Activated CD8-positive, alpha-beta memory T cell treated with anti-CD3 and anti-CD28 coated beads, Interleukin-2, amount 10 ng/mL, durations not matched to agents 7 days and 5 days (primary cell): ENCODE measurements around the gene OGFR. TPM values are rescaled to one million over a fixed set of nuclear protein-coding genes. Genes with fewer than 3 reads are reported as not detected.

Source experiments
- ATAC-seq: fragments of 150-1000 bp; cut with Tn5 transposase; one replicate; pipeline ENCODE4 v1.10.0; 2021; ENCODE audit warnings: moderate library complexity
- CTCF ChIA-PET: fragments of 350-600 bp; sonication (Branson Sonifier 250); formaldehyde crosslinking; loops from one replicate; lab custom pipeline; 2021; ENCODE audit warnings: antibody characterized with exemption; lab: Charles Lee
- DNase-seq: peaks from one replicate; pipeline ENCODE4 v3.0.0-alpha.2; 2020
- H3K27ac Mint-ChIP-seq: one replicate; pipeline ENCODE4 v1.8.0; 2021; ENCODE audit warnings: mild to moderate bottlenecking, mixed read lengths
- H3K27me3 Mint-ChIP-seq: one replicate; pipeline ENCODE4 v1.8.0; 2021; ENCODE audit warnings: mixed read lengths
- H3K36me3 Mint-ChIP-seq: one replicate; pipeline ENCODE4 v1.8.0; 2021; ENCODE audit warnings: mild to moderate bottlenecking, mixed read lengths
- H3K4me1 Mint-ChIP-seq: one replicate; pipeline ENCODE4 v1.8.0; 2021; ENCODE audit warnings: mixed read lengths
- H3K4me3 Mint-ChIP-seq: one replicate; pipeline ENCODE4 v1.8.0; 2021; ENCODE audit warnings: mild to moderate bottlenecking, moderate library complexity, mixed read lengths
- H3K9me3 Mint-ChIP-seq: one replicate; pipeline ENCODE4 v1.8.0; 2022; ENCODE audit warnings: low read depth, mixed read lengths
- total RNA-seq, 2 experiments: library from RNA; stranded (reverse); gene quantifications; one replicate each; pipeline ENCODE4 v1.2.3, GENCODE V29; 2021

OGFR gene
- total RNA-seq, 2 experiments from 2014 or later, result 87.8 to 91.0 TPM

- H3K36me3 Mint-ChIP-seq, result no peaks in the 10 kb centered on the region
- H3K4me1 Mint-ChIP-seq, result peaks cover 24% of the 10 kb centered on the region
- no peaks in the 10 kb centered on the region for H3K27me3 Mint-ChIP-seq
- no peaks in the 10 kb centered on the region for H3K9me3 Mint-ChIP-seq
- H3K27ac Mint-ChIP-seq, result no peak overlapping the region
- CTCF ChIA-PET, result interaction anchor here (2.1 kb wide), 1 partner anchor 11 kb away, joined by 12 read pairs; no protein-coding TSS in a partner anchor
- ATAC-seq (no peak), DNase-seq (no peak)
- no peak overlapping the region for H3K4me3 Mint-ChIP-seq
These were observed 23.9 kb upstream of the OGFR start for GRCh38 chr20:62780696-62781095.

- Mint-ChIP-seq H3K27me3 (no peaks in the 10 kb centered on the region), H3K4me1 (peaks cover 12% of the 10 kb centered on the region), H3K9me3 (no peaks in the 10 kb centered on the region), H3K4me3 (no peak overlapping the region), H3K27ac (no peak overlapping the region), H3K36me3 (no peaks in the 10 kb centered on the region)
- DNase-seq, result no peak
- CTCF ChIA-PET, result interaction anchor here (0.8 to 2.1 kb wide), 5 partner anchors 9 to 38 kb away, joined by 3 to 12 read pairs (median 3); no protein-coding TSS in a partner anchor
- ATAC-seq, result no peak
These were observed 22.3 kb upstream of the OGFR start for GRCh38 chr20:62782149-62782892.

- Mint-ChIP-seq H3K36me3 (no peaks in the 10 kb centered on the region), H3K9me3 (no peaks in the 10 kb centered on the region), H3K27me3 (no peaks in the 10 kb centered on the region), H3K4me3 (no peak overlapping the region), H3K27ac (no peak overlapping the region), H3K4me1 (peaks cover 11% of the 10 kb centered on the region)
- CTCF ChIA-PET, result interaction anchor here (0.8 to 1.5 kb wide), 5 partner anchors 8 to 39 kb away, joined by 3 to 4 read pairs (median 3); no protein-coding TSS in a partner anchor
- DNase-seq, result no peak
- no peak for ATAC-seq
These were observed 21.7 kb upstream of the OGFR start for GRCh38 chr20:62782893-62783278.

- CTCF ChIA-PET, result interaction anchor here (0.6 kb wide), 1 partner anchor 24 kb away, joined by 3 read pairs; no protein-coding TSS in a partner anchor
- no peak for DNase-seq
These were observed 20.1 kb upstream of the OGFR start for GRCh38 chr20:62784497-62784896.

GRCh38 chr20:62785393-62785792, 19.2 kb upstream of the OGFR start:
- Mint-ChIP-seq H3K9me3 (no peaks in the 10 kb centered on the region), H3K27me3 (no peaks in the 10 kb centered on the region), H3K36me3 (no peaks in the 10 kb centered on the region), H3K4me1 (peaks cover 6% of the 10 kb centered on the region), H3K27ac (no peak overlapping the region), H3K4me3 (no peak overlapping the region)
- CTCF ChIA-PET, result interaction anchor here (1.7 kb wide), 1 partner anchor 23 kb away, joined by 3 read pairs; no protein-coding TSS in a partner anchor
- no peak for DNase-seq
- no peak for ATAC-seq

More at GRCh38 chr20:62784497-62784896, 20.1 kb upstream of the OGFR start:
- Mint-ChIP-seq H3K9me3 (no peaks in the 10 kb centered on the region), H3K4me3 (no peak overlapping the region), H3K27me3 (no peaks in the 10 kb centered on the region), H3K36me3 (no peaks in the 10 kb centered on the region), H3K4me1 (peaks cover 6% of the 10 kb centered on the region), H3K27ac (no peak overlapping the region)
- ATAC-seq, result no peak

GRCh38 chr20:62786157-62786556, 18.5 kb upstream of the OGFR start:
- ATAC-seq (no peak), DNase-seq (no peak)
- H3K36me3 Mint-ChIP-seq, result no peaks in the 10 kb centered on the region
- CTCF ChIA-PET, result interaction anchor here (1.7 kb wide), 1 partner anchor 23 kb away, joined by 3 read pairs; no protein-coding TSS in a partner anchor
- no peaks in the 10 kb centered on the region for H3K9me3 Mint-ChIP-seq
- H3K4me3 Mint-ChIP-seq, result no peak overlapping the region
- H3K27me3 Mint-ChIP-seq, result no peaks in the 10 kb centered on the region
- peaks cover 7% of the 10 kb centered on the region for H3K4me1 Mint-ChIP-seq
- no peak overlapping the region for H3K27ac Mint-ChIP-seq

- CTCF ChIA-PET, result interaction anchor here (1.7 to 5.8 kb wide), 2 partner anchors 21 to 288 kb away, joined by 3 to 26 read pairs; no protein-coding TSS in a partner anchor
- DNase-seq, result no peak
- Mint-ChIP-seq H3K4me1 (peaks cover 12% of the 10 kb centered on the region), H3K27me3 (no peaks in the 10 kb centered on the region), H3K36me3 (no peaks in the 10 kb centered on the region), H3K9me3 (no peaks in the 10 kb centered on the region), H3K27ac (no peak overlapping the region), H3K4me3 (no peak overlapping the region)
- no peak for ATAC-seq
These were observed 17.3 kb upstream of the OGFR start for GRCh38 chr20:62787321-62787720.

GRCh38 chr20:62787866-62788265, 16.8 kb upstream of the OGFR start:
- CTCF ChIA-PET, result interaction anchor here (1.4 to 5.8 kb wide), 3 partner anchors 47 to 288 kb away, joined by 4 to 26 read pairs (median 8); no protein-coding TSS in a partner anchor
- ATAC-seq, result no peak
- H3K4me3 Mint-ChIP-seq, result no peak overlapping the region

GRCh38 chr20:62788607-62789006, 16.0 kb upstream of the OGFR start:
- Mint-ChIP-seq H3K27me3 (no peaks in the 10 kb centered on the region), H3K27ac (no peak overlapping the region), H3K4me1 (peaks cover 15% of the 10 kb centered on the region), H3K9me3 (no peaks in the 10 kb centered on the region), H3K36me3 (no peaks in the 10 kb centered on the region), H3K4me3 (no peak overlapping the region)
- DNase-seq, result no peak
- CTCF ChIA-PET, result interaction anchor here (0.8 to 5.8 kb wide), 4 partner anchors 47 to 289 kb away, joined by 3 to 26 read pairs (median 6); no protein-coding TSS in a partner anchor
- ATAC-seq, result no peak

More at GRCh38 chr20:62787866-62788265, 16.8 kb upstream of the OGFR start:
- no peak overlapping the region for H3K27ac Mint-ChIP-seq
- H3K9me3 Mint-ChIP-seq, result no peaks in the 10 kb centered on the region
- peaks cover 15% of the 10 kb centered on the region for H3K4me1 Mint-ChIP-seq
- no peaks in the 10 kb centered on the region for H3K36me3 Mint-ChIP-seq
- H3K27me3 Mint-ChIP-seq, result no peaks in the 10 kb centered on the region
- no peak for DNase-seq

- peaks cover 22% of the 10 kb centered on the region for H3K4me1 Mint-ChIP-seq
These were observed 14.6 kb upstream of the OGFR start for GRCh38 chr20:62790075-62790474.

GRCh38 chr20:62791301-62792181, 13.1 kb upstream of the OGFR start:
- H3K4me3 Mint-ChIP-seq, result no peak overlapping the region
- no peak overlapping the region for H3K27ac Mint-ChIP-seq

More at GRCh38 chr20:62790075-62790474, 14.6 kb upstream of the OGFR start:
- DNase-seq (no peak), ATAC-seq (no peak)
- Mint-ChIP-seq H3K36me3 (no peaks in the 10 kb centered on the region), H3K27me3 (no peaks in the 10 kb centered on the region), H3K27ac (no peak overlapping the region), H3K9me3 (no peaks in the 10 kb centered on the region), H3K4me3 (no peak overlapping the region)
- CTCF ChIA-PET, result interaction anchor here (1.1 to 5.8 kb wide), 8 partner anchors 14 to 380 kb away, joined by 3 to 26 read pairs (median 6); no protein-coding TSS in a partner anchor

GRCh38 chr20:62792182-62792939, 12.3 kb upstream of the OGFR start:
- H3K9me3 Mint-ChIP-seq, result no peaks in the 10 kb centered on the region
- peaks cover 26% of the 10 kb centered on the region for H3K4me1 Mint-ChIP-seq
- H3K27ac Mint-ChIP-seq, result no peak overlapping the region
- no peak overlapping the region for H3K4me3 Mint-ChIP-seq
- no peak for ATAC-seq
- CTCF ChIA-PET, result interaction anchor here (0.8 to 5.8 kb wide), 35 partner anchors 9 to 492 kb away, joined by 3 to 26 read pairs (median 7); partner anchors contain the start of genes OGFR and SLCO4A1
- no peak for DNase-seq
- no peaks in the 10 kb centered on the region for H3K36me3 Mint-ChIP-seq
- H3K27me3 Mint-ChIP-seq, result no peaks in the 10 kb centered on the region

More at GRCh38 chr20:62791301-62792181, 13.1 kb upstream of the OGFR start:
- Mint-ChIP-seq H3K9me3 (no peaks in the 10 kb centered on the region), H3K36me3 (no peaks in the 10 kb centered on the region), H3K27me3 (no peaks in the 10 kb centered on the region), H3K4me1 (peaks cover 25% of the 10 kb centered on the region)
- ATAC-seq (peak; percentile 15), DNase-seq (peak; percentile 87)
- CTCF ChIA-PET, result interaction anchor here (0.6 to 5.8 kb wide), 44 partner anchors 8 to 492 kb away, joined by 3 to 26 read pairs (median 6); partner anchors contain the start of genes OGFR and SLCO4A1
